ENCODE results near the gene EEF1G.

DNA sequence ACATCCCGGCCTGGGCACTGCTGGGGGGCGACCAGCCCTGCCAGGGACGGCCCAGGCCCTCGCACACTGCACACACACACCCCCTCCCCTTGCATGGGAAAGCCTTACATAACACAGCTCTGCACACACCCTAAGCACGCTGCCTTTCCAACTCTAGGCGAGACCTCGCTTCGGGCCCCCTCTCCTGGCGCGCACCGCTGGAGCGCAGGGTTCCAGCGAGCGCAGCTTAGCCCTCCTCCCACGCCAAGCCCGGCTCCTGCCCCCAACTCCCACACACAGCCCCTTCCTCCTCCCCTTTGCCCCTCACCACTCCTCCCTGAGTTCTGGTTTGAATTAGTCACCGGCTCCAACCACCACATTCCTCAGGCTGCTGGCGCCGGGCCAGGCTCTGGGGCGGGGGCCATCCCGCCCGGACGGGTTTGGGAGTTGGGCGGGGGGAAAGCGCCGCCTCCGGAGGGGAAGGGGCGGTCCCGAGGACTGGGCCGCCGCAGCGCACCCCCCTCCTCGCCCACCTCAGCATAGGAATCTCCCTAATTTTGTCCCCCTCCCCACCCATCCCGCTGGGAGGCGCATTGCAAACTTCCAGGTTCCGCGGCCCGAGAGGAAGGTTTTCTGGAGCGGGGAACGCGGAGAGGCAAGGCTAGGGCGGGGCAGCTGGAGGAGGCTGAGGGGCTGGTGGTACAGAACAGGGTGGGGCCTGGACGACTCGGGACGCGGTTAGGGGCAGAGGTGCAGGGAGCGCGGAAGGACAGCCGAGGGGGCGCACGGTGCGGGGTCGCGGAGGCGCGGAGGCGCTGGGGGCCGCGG, 28.1 kb downstream of the EEF1G start:
- TF ChIP-seq POLR2A (IDR thresholded peaks at IDR 0.05): peak; percentile 17 to 54
- TF ChIP-seq, protein P1, sequence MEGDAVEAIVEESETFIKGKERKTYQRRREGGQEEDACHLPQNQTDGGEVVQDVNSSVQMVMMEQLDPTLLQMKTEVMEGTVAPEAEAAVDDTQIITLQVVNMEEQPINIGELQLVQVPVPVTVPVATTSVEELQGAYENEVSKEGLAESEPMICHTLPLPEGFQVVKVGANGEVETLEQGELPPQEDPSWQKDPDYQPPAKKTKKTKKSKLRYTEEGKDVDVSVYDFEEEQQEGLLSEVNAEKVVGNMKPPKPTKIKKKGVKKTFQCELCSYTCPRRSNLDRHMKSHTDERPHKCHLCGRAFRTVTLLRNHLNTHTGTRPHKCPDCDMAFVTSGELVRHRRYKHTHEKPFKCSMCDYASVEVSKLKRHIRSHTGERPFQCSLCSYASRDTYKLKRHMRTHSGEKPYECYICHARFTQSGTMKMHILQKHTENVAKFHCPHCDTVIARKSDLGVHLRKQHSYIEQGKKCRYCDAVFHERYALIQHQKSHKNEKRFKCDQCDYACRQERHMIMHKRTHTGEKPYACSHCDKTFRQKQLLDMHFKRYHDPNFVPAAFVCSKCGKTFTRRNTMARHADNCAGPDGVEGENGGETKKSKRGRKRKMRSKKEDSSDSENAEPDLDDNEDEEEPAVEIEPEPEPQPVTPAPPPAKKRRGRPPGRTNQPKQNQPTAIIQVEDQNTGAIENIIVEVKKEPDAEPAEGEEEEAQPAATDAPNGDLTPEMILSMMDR (IDR thresholded peaks at IDR 0.05): peak in 1 of 5 experiments; percentile 14
